Body of pancreas (tissue), 4 donors: ENCODE data around the gene BRIP1.

Experiments
- POLR2A ChIP-seq, 3 donors: fragments of 450-650 bp; IDR thresholded peaks; one replicate each; pipeline ENCODE4 v1.6.1; 2016; ENCODE audit warnings: antibody characterized with exemption in 3 of 3, mild to moderate bottlenecking in 2 of 3
- TF ChIP-seq, protein P1 (sequence below), 7 experiments: fragments of 450-650 bp in 4 of 7; fragments of 200-600 bp in 3 of 7; sonication (generic) in 3 of 7; IDR thresholded peaks; one replicate each; pipeline ENCODE4 v1.5.1; 2016 to 2019; ENCODE audit warnings: antibody characterized with exemption in 7 of 7

DNA sequence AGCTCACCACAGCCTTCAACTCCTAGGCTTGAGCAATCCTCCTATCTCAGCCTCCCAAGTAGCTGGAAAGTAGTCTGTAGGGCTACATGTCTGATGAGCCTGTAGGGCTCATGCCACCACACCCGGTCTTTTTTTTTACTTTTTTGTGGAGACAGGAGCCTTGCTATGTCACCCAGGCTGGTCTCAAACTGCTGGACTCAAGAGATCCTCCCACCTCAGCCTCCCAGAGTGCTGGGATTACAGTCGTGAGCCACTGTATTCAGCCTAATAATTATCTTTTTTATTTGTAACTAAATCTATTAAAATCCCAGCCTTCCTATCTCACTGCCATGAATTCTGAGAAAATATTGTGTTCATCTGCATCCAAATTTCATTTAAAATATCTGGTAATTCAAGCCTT, 15.1 kb downstream of the BRIP1 start:
- TF ChIP-seq, protein P1, sequence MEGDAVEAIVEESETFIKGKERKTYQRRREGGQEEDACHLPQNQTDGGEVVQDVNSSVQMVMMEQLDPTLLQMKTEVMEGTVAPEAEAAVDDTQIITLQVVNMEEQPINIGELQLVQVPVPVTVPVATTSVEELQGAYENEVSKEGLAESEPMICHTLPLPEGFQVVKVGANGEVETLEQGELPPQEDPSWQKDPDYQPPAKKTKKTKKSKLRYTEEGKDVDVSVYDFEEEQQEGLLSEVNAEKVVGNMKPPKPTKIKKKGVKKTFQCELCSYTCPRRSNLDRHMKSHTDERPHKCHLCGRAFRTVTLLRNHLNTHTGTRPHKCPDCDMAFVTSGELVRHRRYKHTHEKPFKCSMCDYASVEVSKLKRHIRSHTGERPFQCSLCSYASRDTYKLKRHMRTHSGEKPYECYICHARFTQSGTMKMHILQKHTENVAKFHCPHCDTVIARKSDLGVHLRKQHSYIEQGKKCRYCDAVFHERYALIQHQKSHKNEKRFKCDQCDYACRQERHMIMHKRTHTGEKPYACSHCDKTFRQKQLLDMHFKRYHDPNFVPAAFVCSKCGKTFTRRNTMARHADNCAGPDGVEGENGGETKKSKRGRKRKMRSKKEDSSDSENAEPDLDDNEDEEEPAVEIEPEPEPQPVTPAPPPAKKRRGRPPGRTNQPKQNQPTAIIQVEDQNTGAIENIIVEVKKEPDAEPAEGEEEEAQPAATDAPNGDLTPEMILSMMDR (IDR thresholded peaks at IDR 0.05) = no peak
- TF ChIP-seq POLR2A (IDR thresholded peaks at IDR 0.05) = no peak
